Measurements from ENCODE around the gene AHCYL1.

DNA sequence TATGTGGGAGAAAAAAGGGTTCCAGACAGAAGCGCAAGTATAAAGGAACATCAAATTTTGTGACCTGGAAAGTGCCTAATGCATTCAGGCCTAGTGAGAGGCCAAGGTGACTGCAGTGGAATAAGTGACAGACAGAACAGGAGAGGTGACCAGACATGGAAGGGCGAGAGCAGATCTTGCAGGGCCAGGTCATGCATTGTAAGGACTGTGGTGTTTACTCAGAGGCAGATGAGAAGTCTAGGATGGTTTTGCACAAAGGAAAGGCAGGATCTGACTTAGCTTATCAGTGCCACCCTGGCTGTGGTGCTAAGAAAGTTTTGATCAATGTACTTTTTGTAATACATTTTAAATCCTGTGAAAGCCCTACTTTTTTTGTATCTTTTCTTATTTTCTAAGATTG, 34.1 kb upstream of the AHCYL1 start:
- TF ChIP-seq, protein P1, sequence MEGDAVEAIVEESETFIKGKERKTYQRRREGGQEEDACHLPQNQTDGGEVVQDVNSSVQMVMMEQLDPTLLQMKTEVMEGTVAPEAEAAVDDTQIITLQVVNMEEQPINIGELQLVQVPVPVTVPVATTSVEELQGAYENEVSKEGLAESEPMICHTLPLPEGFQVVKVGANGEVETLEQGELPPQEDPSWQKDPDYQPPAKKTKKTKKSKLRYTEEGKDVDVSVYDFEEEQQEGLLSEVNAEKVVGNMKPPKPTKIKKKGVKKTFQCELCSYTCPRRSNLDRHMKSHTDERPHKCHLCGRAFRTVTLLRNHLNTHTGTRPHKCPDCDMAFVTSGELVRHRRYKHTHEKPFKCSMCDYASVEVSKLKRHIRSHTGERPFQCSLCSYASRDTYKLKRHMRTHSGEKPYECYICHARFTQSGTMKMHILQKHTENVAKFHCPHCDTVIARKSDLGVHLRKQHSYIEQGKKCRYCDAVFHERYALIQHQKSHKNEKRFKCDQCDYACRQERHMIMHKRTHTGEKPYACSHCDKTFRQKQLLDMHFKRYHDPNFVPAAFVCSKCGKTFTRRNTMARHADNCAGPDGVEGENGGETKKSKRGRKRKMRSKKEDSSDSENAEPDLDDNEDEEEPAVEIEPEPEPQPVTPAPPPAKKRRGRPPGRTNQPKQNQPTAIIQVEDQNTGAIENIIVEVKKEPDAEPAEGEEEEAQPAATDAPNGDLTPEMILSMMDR (IDR thresholded peaks at IDR 0.05): no peak
- TF ChIP-seq POLR2A (IDR thresholded peaks at IDR 0.05) (no peak), EP300 (IDR thresholded peaks at IDR 0.05) (no peak)
